ENCODE measurements around the gene ZFAND3. TPM values are rescaled to one million over a fixed set of nuclear protein-coding genes. Genes with fewer than 3 reads are reported as not detected.

Gene ZFAND3
- polyA plus RNA-seq, 1 experiment: 15.5 TPM

GRCh38 chr6:37882292-37882691 is 62.8 kb downstream of the ZFAND3 start:
- Histone ChIP-seq H3K9me3 (ENCODE audit: control insufficient read depth, insufficient read depth, low read length) (no peaks in the 10 kb centered on the region), H3K27ac (ENCODE audit: low read depth, low read length) (peak overlapping the region; percentile 86), H3K4me3 (ENCODE audit: low read depth, low read length) (no peak overlapping the region), H3K27me3 (ENCODE audit: control insufficient read depth, insufficient read depth, low read length) (no peaks in the 10 kb centered on the region)
- DNase-seq (ENCODE audit: low read depth, low spot score): no peak
- POLR2A ChIA-PET: interaction anchor here (0.5 to 1.3 kb wide), 4 partner anchors 9 to 959 kb away, joined by 3 to 5 read pairs (median 4); no protein-coding TSS in a partner anchor
- CTCF ChIA-PET: interaction anchor here (1.1 to 1.2 kb wide), 3 partner anchors 23 to 612 kb away, joined by 3 to 4 read pairs (median 3); no protein-coding TSS in a partner anchor
- TF ChIP-seq CTCF (IDR thresholded peaks at IDR 0.05; ENCODE audit: low read depth, low read length): no peak

- Histone ChIP-seq H3K9me3 (ENCODE audit: control insufficient read depth, insufficient read depth, low read length) (no peaks in the 10 kb centered on the region), H3K4me3 (ENCODE audit: low read depth, low read length) (no peak overlapping the region), H3K27me3 (ENCODE audit: control insufficient read depth, insufficient read depth, low read length) (no peaks in the 10 kb centered on the region), H3K27ac (ENCODE audit: low read depth, low read length) (peak overlapping the region; percentile 86)
- ChIA-PET POLR2A (interaction anchor here (0.6 to 1.3 kb wide), 3 partner anchors 16 to 959 kb away, joined by 3 to 5 read pairs (median 4); no protein-coding TSS in a partner anchor), CTCF (interaction anchor here (1.2 to 1.5 kb wide), 2 partner anchors 24 to 92 kb away, joined by 4 read pairs; no protein-coding TSS in a partner anchor)
- no peak for TF ChIP-seq CTCF (IDR thresholded peaks at IDR 0.05; ENCODE audit: low read depth, low read length)
- DNase-seq (ENCODE audit: low read depth, low spot score): peak; percentile 62
Measured at GRCh38 chr6:37882724-37883413, 63.3 kb downstream of the ZFAND3 start.

DNA sequence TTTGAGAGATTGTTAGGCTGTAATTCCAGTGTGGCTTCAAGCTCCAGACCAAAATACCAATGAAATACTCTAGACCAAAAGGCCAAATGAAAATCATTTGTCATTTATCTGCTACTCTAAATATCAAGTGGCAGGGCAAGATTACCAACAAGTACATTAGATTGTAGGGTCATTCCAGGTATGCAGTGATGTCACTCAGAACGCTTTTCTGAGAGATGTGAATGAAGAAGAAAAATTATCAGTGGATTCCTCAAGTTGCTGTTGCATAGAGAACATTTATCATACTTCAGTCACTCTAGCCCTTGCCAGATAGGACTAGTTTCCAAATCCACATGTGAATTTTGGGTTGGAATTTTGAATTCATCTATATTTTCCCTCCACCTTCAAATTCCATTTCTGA is 65.0 kb downstream of the ZFAND3 start:
- Histone ChIP-seq H3K27ac (ENCODE audit: low read depth, low read length) (no peak overlapping the region), H3K4me3 (ENCODE audit: low read depth, low read length) (no peak overlapping the region), H3K9me3 (ENCODE audit: control insufficient read depth, insufficient read depth, low read length) (no peaks in the 10 kb centered on the region), H3K27me3 (ENCODE audit: control insufficient read depth, insufficient read depth, low read length) (no peaks in the 10 kb centered on the region)
- DNase-seq (ENCODE audit: low read depth, low spot score): no peak
- ChIA-PET CTCF (interaction anchor here (0.5 to 0.6 kb wide), 2 partner anchors 149 to 179 kb away, joined by 3 read pairs; no protein-coding TSS in a partner anchor), POLR2A (no interaction called here)
- no peak for TF ChIP-seq CTCF (IDR thresholded peaks at IDR 0.05; ENCODE audit: low read depth, low read length)

DNA sequence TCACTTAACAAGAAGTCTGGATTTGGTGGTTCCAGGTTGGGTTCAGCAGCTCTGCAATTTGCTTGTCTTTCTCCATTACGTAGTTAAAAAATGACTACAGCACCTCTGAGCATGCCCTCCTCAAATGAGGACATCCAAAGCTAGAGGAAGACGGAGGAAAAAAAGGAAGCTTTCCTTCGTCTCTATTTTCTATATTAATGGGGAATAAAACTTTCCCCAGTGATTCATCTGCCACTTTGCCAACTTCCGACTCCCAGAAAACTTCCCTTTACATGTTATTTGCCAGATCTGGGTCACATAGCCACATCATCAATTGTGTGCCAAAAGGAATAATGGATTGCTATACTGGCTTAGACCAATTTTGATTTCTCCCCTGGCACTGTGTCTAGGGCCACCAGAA is 69.5 kb downstream of the ZFAND3 start:
- Histone ChIP-seq H3K9me3 (ENCODE audit: control insufficient read depth, insufficient read depth, low read length) (no peaks in the 10 kb centered on the region), H3K27ac (ENCODE audit: low read depth, low read length) (no peak overlapping the region), H3K4me3 (ENCODE audit: low read depth, low read length) (no peak overlapping the region), H3K27me3 (ENCODE audit: control insufficient read depth, insufficient read depth, low read length) (no peaks in the 10 kb centered on the region)
- no peak for TF ChIP-seq CTCF (IDR thresholded peaks at IDR 0.05; ENCODE audit: low read depth, low read length)
- ChIA-PET CTCF (interaction anchor here (0.6 kb wide), 1 partner anchor 32 kb away, joined by 3 read pairs; no protein-coding TSS in a partner anchor), POLR2A (no interaction called here)
- no peak for DNase-seq (ENCODE audit: low read depth, low spot score)

DNA sequence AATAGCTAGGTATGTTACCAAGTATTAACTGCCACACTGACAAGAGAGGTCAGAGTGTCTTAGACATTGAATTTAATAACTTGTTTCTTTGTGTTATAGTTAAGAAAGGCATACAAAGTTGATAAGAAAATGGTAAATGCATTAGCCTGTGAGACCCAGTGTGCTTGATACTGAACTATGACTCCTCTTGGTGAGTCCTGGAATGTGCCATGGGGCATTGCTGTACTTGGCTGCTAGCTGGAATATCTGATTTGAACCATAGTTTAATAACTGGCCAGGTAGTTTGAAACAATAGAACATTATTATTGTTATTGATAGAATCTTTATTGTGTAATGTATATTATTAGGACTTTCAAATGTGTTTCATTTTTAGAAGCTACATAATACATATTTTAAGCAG is 70.0 kb downstream of the ZFAND3 start:
- ChIA-PET CTCF (interaction anchor here (0.6 kb wide), 1 partner anchor 32 kb away, joined by 3 read pairs; no protein-coding TSS in a partner anchor), POLR2A (no interaction called here)
- no peak overlapping the region for H3K27ac ChIP-seq (ENCODE audit: low read depth, low read length)
- TF ChIP-seq CTCF (IDR thresholded peaks at IDR 0.05; ENCODE audit: low read depth, low read length): no peak
- H3K27me3 ChIP-seq (ENCODE audit: control insufficient read depth, insufficient read depth, low read length): no peaks in the 10 kb centered on the region
- no peak for DNase-seq (ENCODE audit: low read depth, low spot score)
- H3K4me3 ChIP-seq (ENCODE audit: low read depth, low read length): no peak overlapping the region
- no peaks in the 10 kb centered on the region for H3K9me3 ChIP-seq (ENCODE audit: control insufficient read depth, insufficient read depth, low read length)

Measured in AG04450 (cell line).